ENCODE results near the gene AFDN.

Gene AFDN

DNA sequence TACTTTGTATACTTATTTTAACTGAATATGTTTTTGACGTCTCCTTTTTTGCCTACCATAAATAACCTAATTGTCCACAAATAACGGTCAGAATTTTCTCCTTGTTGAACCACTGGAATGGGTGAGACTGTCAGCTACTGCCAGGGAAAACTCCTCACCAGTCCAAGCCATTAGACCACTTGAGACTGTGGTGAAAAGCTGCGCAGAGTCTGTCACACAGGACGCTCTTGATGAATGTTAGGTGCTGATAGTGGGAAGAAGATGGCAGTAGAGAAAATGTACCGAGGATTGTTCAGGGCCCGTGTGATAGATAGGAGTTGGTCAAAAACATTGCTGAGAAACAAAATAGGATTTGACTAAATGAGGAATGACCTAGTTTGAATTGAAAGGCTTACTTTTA is 95.1 kb downstream of the AFDN start:
- no peak for DNase-seq (ENCODE audit: low read depth)

DNA sequence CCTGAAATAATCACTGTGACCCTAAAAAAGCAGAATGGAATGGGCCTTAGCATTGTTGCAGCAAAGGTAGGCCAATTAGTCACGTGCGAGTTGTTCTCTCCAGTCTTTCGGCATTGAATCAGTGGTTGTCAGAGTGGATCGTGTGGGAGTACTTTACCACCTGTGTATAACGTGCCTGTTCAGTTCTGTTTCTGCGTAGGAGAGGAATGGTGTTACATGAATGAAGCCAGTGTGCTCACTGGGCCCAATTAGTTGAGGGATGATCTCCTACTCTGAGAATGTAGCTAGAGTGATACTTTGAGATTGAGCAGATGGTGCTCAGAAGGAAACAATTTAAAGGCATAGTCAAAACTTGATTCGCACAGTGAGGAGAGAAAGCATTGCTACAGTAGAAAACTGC is 98.3 kb downstream of the AFDN start:
- no peak for DNase-seq (ENCODE audit: low read depth)

DNA sequence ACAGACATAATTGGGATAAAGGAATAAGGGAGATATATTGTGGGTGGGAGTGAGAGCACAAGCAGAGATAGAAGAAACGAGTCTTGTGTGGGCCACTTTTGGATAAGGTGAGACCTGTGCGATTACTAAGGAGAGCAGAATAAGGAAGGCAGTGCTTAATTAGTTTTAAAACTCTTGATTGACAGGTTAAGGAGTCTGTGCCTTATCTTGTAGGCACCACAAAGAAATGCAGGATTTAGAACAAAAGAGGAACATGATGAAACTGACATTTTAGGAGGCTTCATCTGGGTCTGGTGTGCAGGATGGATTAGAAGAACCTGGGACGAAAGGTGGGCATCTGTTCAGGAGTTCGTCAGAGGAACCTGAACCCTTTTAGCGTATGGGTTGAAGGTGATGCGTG is 100.5 kb downstream of the AFDN start:
- no peak for DNase-seq (ENCODE audit: low read depth)

DNA sequence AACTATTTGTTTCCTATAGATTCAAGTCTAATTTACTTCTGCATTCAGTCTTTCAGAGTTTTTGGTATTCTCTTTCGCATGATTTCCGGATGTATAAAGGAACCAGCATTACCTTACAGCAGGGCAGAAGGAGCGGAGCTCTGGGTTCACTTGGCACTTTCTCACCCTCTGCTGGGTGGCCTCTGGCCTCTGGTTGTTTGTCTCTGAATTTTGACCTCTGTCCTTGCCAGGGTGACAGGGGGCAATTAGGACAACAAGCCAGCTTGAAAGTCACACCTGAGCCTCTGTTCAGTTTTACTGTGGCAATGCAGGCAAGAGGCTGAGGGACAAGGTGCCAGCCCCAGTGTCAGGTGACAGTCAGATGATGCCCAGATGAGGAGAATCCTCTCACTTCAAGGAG is 101.4 kb downstream of the AFDN start:
- no peak for DNase-seq (ENCODE audit: low read depth)

DNA sequence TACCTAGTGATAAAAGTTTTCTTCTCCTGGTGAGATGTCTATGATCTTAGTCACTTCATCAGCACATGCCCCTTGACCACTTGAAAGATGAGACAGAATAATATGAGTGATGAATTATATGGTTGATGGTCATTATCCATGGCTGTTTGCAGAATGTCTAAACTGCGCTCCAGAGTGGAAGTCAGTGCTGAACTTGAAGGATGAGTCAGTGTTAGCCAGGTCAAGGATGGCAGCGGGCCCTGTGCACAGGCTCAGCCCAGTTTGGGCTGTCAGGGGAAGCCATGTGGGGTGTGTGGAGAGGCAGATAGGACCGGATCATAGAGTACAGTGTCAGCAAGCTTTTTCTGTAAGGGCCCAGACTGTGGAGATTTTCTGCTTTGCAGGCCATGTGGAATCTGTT is 103.6 kb downstream of the AFDN start:
- DNase-seq (ENCODE audit: low read depth), result no peak

DNA sequence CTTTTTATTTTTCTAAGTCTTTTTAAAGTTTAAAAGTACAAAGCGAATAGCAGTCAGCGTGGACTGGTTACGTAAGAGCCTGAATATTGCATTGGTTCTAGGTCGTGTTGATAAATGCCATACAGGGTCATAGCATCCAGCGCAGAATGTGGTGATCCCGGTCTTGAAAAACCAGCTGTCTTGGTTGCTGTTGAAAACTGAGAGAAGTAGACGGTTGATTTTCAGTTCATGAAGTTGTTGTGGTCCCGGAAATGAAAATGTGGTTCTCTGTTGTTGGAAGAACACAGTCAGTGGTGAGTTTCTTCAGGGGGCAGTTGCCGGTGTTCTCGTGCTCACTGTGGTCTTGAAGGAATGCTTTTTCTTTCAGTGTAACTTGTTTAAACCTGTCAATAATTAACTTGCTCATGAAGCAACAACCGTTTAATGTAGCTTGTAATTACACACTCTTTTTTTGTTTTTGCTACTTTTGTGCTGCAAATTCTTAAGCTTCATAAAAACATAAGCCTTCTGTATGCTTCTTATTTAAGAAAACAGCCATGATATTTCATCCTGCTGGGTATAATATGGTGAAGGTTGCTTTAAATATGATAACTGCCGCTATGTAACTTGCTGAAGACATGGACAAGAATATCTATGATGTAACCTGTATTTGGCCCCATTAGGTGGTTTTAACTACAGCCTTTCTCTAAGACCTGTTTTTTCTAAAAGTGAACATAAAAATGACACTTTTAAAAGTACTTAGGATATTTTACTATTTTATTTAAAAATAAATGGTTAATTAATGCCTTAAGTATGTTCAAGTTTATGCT is 106.0 kb downstream of the AFDN start:
- DNase-seq (ENCODE audit: low read depth), result no peak

DNA sequence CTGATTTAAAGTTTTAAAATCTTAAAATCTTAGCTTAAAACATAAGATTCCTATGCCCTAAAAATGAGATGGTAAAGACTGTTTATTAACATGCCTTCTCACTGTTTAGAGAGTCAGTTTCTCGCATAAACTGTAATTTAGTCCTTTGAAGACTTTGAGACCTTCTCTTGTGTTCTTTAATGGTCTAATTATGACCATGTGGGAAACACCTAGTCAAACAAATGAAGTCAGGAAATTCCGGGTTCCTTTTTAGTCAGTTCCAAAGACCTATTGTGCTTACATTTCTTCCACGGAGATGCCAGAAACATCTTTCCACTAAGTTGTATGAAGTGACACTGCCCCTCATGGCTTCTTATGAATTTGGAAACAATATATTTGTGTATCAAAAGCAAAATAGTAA is 106.6 kb downstream of the AFDN start:
- DNase-seq (ENCODE audit: low read depth), result no peak

DNA sequence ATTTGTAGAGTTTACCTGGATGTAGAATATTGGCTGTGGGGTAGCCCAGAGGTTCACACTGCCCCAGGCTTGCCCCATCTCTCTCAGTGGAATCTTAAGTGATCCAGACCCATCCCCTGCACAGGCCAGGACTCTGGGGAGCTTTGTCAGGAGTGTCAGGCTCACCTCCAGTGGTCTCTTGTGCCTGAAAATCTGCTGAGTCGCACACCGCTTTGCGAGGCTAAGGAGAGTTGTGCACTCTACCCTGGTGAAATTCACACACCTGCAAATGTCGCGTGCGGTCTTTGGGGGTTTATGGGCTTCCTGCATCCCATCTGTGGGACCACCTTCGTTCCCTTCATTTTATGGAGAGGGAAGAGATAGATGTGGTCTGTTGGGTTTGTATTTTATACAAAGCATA is 107.1 kb downstream of the AFDN start:
- no peak for DNase-seq (ENCODE audit: low read depth)

DNA sequence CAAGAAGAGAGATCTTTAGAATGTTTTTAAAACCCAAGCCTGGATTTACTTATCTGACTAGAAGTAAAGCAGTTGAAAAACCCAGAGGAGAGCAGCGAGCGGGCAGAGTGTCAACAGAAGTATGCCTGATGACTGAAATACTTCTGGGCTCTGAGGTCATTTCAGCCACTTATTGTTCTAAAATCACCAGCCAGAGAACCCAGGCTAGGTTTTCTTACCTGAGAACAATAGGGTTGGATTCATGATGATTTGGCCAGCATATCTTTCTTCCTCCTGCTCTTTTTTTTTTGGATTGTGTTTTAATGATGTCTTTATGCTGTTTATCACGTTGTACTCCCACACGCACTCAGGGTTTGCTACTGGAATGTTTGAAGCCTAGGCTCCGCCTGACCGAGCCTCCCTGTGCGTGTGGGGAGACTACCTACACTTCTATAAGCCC is 107.7 kb downstream of the AFDN start:
- no peak for DNase-seq (ENCODE audit: low read depth)

DNA sequence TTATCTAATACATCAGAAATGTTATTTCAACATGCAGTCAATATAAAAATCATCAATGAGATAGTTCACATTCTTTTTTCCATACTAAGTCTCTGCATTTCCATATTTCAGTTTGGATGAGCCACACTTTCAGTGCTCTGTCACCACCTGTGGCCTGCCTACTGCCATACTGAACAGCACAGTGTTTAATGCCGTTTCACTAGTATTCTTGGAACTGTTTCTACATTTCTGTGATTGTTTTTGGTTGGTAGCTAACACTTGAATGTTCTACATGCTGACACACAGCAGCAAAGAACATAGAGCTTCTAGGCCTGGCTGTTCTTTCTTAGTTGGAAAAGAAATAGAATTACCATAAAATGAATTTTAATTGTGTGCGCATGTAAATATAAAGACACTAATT is 109.3 kb downstream of the AFDN start:
- no peak for DNase-seq (ENCODE audit: low read depth)

DNA sequence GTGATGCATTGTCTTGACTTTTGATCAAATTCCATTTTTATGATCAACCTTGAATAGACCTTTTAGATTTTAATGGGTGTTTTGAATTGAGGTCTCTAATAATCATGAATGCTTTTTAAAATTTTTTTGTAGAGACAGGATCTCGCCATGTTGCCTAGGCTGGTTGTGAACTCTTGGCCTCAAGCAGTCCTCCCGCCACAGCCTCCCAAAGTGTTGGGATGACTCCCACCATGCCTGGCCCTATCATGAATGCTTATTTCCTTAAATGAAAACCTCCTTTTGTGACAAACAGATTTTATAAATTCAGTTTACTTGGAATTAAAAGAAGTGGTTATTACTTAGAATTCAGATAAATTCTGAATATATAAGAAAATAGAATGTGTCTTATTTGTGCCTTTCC is 110.6 kb downstream of the AFDN start:
- DNase-seq (ENCODE audit: low read depth), result no peak

DNA sequence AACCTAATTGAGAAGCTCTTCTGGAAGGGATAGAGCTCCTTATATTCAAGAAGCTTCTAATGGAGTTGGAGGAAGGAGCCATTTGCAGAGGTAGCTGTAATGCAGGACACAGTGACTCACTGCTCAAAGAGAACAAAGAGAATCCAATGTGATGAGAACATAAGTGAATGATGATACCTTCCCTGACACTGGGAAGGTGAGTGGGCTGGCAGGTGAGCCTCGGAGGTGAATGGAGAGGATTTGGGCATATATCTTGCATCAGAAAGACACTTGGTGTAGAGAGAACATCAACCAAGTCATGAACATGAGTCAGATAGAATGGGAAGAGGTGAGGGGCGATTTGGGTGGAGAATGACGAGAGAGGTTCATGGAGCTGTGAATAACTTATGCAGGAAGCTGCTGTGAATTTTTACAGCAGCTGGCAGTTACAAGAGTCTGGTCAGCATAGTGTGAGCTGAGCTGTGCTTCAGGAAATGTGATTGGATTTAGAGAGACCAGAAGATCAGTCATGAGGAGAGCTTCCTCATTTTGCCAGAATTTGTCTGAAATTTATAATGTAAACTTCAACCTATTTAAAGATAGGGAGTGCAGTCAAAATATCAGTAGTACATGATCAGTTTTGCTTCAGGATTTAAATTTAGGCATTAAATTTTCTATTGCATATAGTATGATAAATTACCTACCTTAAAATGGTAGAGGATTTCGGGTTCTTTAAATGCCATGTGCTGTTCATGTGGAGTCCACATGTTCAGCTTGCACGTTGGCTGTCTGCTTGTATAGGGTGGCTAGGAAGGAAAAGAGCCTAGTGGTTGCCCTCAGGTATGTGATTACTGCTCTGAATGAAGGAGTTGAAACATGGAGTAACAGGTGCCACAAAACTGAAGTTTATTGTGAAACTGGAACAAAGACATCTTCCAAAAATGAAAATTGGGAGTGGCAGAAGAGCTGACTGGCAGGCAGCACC is 111.5 kb downstream of the AFDN start:
- no peak for DNase-seq (ENCODE audit: low read depth)

DNA sequence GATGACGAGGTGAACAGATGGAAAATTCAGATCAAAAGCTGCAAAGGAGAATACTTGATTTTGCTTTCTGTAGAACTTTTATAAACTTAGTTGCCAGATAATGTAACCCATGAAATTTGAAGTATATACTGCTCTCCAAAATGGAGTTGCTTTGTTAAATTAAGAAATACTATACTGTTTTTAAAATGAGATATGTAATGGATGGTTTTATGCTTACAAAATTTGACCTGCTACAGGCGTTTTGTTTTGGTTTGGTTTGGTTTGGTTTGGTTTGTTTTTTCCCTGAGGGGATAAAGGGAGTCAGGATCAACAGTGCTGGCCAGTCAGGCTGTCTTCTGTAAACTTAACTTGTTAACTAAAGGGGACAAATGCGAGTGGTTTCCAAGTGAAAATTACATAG is 115.1 kb downstream of the AFDN start:
- DNase-seq (ENCODE audit: low read depth), result no peak

DNA sequence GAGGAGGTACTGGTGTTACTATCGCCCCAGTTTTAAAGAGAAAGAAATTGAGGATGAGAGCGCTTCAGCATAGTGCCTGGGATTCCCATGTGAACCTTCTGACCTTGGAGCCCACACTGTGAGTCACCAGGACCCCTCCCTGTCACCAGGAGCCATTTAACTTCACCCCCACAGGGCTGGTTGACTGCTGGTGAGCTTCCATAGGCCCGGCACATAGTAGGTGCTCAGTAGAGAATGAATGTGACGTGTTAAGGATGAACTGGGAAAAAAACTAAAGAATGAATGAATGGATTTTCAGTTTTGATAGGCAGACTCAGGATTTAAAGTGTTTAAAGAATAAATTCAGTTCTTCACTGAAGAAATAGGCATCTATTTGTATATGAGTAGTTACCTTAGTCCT is 117.4 kb downstream of the AFDN start:
- no peak for DNase-seq (ENCODE audit: low read depth)

DNA sequence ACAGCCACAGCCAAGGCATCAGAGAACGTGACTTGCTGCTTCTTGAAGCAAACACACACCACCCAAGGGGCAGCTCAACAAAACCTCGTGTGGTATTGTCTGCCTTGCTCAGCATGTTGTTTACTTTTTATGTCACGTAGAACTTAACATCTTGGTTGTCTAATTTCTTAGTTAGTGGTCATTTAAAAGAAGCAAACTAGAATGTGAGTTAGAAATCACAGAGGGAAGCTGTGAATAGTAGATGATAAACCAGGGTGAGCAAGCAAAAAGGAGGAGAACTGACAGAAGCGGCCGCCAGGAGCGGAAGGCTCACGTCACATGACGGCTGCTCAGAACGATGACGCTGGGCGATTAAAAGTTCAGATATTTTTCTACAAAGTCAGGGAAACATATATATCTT is 119.3 kb downstream of the AFDN start:
- DNase-seq (ENCODE audit: low read depth), result no peak

DNA sequence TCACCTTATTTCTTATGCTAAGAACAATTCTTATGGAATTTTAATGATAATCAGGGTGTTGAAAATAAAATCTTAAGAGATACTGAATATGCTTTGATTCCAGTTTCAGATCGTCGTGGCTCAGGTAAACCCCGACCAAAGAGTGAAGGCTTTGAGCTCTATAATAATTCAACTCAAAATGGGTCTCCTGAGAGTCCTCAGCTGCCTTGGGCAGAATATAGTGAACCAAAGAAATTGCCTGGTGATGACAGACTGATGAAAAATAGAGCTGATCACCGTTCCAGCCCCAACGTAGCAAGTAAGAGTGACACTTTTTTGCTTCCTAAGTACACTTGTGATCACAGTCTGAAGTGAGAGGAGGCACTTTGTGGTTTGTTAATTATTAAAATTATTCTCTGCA is 119.9 kb downstream of the AFDN start:
- DNase-seq (ENCODE audit: low read depth), result no peak

DNA sequence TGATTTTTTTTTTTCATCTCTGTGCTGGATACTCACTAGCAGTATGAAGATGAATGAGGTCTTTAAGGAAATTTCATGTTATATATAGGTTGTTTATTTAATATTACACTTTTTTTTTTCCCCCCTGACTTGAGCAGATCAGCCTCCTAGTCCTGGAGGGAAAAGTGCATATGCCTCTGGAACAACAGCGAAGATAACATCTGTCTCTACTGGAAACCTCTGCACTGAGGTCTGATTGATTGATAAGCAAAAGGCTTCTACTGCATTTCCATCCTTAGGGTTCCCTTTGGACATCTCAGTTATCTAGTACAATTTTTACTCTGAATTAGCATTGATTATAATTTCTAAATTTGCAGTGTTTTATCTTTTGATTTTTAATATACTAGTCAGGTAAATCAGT is 121.0 kb downstream of the AFDN start:
- DNase-seq (ENCODE audit: low read depth), result no peak

DNA sequence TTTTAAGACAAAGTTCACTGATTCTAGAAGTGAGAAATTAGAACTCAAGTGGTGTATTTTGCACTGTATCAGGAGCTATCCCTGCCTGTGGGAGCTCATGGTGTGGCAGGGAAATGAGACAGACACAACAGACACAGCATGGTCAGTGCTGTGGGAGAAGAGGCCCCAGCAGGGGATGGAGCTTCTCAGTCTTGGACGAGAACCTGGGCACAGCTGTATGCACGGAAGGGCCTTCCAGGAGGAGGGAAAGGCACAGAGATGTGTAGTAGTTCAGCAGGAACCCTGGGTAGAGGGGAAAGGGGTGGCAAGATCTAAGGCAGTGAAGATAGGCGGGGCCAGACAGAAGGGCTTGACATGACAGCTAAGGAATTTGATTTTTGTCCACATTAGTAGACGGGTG is 122.0 kb downstream of the AFDN start:
- no peak for DNase-seq (ENCODE audit: low read depth)

DNA sequence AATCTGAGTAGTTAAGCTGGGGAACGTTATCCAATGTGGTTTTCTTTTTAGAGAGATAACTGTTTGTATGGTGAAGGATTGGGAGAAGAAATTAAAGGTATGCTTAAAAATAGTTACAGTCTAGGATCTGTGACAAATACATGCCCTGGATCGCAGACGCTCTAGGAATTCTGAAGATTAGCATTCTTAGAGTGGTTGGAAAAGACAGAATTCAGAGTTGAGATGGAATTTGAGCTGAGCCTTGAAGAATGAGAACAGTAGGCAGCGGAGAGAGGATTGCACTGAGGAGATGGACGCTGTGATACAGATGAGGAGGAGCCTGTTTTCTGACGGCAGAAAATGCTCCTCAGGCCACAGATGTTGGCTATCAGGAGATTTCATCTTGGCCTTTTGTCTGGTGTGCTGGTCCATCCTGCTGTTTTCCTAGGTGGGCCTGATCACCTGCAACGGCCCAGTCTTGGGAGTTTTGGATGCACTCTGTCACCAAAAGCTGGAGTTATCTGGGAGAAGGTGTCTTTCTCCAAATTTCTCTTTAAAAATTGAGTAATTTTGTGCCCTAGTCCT is 122.5 kb downstream of the AFDN start:
- no peak for DNase-seq (ENCODE audit: low read depth)

DNA sequence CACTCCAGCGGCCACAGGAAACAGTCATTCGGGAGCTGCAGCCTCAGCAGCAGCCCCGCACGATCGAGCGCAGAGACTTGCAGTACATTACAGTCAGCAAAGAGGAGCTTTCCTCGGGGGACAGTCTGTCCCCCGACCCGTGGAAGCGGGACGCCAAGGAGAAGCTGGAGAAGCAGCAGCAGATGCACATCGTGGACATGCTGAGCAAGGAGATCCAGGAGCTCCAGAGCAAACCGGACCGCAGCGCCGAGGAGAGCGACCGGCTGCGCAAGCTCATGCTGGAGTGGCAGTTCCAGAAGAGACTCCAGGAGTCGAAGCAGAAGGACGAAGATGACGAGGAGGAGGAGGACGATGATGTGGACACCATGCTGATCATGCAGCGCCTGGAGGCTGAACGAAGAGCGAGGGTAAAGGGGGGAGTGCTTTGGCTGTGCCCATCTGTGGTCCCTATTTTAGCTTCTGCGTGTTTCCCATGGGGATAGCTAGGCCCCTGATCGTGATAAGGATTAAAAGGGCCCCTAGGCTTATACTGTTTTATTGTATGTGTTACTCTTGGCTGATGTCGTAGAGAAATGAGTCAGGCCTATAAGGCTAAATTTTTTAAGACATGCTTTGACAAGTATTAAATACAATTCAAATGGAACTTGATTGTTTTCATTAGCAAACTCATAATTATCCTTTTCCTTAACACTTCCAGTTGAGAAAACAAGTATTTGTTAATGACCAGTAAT is 125.2 kb downstream of the AFDN start:
- no peak for DNase-seq (ENCODE audit: low read depth)

DNA sequence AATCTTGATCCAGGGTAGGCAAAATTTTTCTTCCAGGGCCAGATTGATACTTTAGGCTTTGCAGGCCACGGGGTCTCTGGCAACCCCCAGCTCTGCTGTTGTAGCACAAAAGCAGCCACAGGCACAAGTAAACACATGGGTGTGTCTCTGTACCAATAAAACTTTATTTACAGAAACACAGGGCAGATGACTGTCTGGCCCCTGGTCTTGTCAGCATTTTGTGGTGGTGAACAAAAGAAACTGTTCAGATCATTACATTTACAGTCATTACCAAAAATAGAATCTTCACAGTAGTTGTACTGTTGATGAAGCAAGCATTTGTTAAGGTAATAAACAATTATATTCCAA is 125.8 kb downstream of the AFDN start:
- DNase-seq (ENCODE audit: low read depth), result no peak

DNA sequence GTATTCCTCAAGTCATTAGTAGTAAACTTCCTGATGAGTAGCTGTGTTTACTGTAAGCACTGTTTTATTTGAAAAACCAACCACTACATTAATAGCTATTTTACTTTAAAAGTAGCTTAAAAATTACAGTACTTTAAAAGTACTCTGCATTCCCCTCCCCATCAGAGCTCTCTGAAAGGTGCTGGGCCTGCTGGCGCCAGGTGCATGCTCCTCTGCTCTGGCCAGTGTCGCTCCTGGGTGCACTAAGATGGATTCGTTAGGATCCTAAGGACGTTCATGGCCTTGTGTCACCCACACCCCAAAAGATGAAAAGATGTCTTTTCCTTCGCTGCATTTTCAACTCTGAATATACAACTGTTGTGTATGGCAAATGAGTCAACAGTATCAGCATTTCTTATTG is 126.8 kb downstream of the AFDN start:
- DNase-seq (ENCODE audit: low read depth), result no peak
